Activated naive CD4-positive, alpha-beta T cell (primary cell): Measurements from ENCODE around the gene CHPF2.

Source experiments
- DNase-seq, 4 experiments: peaks; one replicate each; lab custom pipeline; 2025; lab: John Stamatoyannopoulos, UW

The CHPF2 gene, protein sequence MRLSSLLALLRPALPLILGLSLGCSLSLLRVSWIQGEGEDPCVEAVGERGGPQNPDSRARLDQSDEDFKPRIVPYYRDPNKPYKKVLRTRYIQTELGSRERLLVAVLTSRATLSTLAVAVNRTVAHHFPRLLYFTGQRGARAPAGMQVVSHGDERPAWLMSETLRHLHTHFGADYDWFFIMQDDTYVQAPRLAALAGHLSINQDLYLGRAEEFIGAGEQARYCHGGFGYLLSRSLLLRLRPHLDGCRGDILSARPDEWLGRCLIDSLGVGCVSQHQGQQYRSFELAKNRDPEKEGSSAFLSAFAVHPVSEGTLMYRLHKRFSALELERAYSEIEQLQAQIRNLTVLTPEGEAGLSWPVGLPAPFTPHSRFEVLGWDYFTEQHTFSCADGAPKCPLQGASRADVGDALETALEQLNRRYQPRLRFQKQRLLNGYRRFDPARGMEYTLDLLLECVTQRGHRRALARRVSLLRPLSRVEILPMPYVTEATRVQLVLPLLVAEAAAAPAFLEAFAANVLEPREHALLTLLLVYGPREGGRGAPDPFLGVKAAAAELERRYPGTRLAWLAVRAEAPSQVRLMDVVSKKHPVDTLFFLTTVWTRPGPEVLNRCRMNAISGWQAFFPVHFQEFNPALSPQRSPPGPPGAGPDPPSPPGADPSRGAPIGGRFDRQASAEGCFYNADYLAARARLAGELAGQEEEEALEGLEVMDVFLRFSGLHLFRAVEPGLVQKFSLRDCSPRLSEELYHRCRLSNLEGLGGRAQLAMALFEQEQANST

DNA sequence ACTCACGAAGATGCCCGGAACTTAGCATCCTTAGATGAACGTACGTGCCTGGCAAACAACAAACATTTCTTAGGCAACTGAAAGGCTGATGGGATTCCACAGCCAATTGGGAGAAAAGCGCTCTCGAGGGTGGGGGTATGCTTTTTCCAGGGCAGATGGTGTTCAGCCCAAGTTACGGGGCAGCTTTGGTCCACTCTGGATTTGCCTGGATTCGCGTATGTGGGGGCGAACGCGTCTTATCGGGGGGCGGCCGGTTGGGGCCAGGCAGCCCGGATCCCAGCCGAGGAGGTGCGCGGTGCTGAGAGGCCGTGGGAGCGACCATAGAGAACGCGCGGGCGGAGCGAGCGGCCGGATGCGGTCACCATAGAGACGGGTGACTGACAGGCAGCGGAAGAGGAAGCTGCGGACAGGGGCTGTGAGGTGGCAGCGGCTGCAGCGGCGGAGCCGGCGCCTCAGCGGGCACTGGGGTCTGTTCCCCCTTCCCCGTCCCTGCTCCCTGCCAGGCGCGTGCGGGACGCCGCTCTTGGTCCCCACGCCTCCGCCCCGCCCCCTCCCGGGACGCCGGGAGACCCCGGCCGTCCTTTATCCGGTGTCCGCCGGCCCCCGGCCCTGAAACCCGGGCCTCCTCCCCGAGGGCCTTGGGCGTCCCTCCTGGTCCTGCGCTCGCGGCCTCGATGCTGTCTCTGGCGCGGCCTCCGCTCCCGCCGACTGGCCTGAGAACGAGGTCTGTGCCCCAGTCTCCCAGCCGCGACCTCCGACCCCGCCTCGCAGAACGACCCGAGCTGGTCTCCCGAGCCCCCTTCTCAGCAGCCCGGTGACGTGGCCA is at the start of gene CHPF2:
TSS of gene CHPF2 (plus strand) at position 393 of the 826 bp plus-strand sequence. CDS start 1,529 bp downstream, outside the sequence.
- peak; percentile 46 to 82 (median 72) for DNase-seq

- no peak for DNase-seq
These were observed 46.3 kb upstream of the CHPF2 start for GRCh38 chr7:151185762-151186639.

DNA sequence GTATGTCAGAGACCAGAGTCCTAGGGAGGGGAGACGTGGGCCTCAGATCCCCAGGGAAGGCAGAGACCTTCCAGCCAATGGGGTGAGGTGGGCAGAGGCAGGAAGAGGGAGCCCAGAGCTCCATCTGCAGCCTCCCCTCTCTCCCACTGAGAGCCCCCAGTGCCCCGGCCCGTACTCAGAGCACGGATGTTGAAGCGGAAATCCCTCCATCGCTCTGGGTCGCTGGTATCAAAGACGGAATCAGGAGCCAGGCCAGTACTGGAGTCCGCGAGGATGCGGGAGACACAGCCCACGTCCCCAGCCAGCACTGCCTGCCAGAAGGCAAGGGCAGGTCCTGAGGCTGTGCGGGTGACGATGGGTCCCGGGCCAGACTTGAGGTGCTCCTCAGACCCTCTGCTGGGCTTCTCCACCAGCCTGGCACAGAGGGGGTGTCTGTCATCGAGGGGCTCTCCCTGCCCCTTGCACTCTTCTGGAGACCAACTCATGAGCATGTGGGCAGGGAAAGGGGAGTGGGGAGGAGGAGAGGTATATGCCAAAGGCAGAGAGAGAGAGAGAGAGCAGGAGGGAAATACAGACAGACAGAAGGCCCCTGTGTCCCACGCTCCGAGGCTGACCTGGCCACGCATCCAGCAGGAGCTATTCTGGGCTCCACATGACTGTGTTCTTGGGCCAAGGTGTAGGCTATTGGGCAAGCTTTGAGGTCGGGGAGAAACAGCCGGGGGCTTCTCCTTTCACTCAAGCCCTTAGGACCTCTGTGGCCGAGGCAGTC is 45.5 kb upstream of the CHPF2 start, which contains the start of gene ASB10:
TSS of gene ASB10 (minus strand) at position 611 of the 769 bp plus-strand sequence. CDS start at position 491, 120 bp downstream.
- DNase-seq, result no peak

DNA sequence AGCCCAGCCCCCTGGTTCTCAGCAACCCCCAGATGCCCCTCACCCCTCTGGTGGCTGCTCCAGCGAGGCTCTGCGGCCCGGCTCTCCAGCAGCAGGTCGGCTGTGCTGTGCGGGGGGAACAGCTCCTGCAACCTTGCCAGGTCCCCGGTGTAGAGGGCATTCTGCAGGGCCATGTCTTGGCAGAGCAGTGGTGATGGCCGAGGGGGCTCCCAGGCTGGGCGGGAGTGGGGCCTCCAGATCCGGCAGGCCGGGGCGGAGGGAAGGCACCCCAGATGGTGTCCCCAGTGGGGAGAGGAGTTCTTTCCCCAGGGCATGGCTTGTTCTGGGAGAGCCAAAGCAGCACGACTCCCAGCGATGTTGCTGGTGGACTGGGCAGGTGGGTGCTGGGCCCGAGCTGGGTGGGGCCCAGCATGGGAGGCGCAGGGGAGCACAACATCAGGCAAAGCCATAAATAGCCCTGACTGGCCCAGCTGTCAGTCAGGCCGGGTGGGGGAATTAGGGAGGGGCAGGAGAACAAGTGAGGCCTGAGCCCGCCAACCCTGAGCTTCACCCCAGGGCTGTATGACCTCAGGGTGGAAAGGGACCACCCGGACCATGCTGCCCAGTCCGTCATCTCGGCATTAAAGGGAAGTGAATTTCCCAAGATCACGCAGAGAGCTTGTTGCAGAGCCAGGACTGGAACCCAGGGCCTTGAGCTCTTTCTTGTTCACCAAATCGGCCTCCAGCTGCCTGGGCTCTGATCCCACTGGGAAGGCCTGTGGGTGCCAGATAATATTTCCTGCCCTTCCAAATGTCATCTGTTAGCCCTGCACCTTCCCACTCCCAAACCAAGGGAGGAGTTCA is 44.7 kb upstream of the CHPF2 start:
- DNase-seq, result no peak

GRCh38 chr7:151188252-151188542 is 44.1 kb upstream of the CHPF2 start:
- DNase-seq, result no peak

DNA sequence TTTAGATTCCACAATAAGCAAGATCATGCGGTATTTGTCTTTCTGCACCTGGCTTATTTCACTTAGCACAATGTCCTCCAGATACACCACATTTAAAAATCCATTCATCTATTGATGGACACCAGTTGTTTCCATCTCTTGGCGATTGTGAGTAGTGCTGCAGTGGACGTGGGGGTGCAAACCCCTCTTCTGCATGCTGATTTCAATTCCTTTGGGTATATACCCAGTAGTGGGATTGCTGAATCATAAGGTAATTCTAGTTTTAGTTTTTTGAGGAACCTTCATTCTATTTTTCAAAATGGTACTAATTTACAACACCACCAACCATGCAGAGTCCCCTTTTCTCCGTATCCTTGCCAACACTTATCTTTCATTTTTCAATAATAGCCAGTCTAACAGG is 43.2 kb upstream of the CHPF2 start:
- no peak for DNase-seq

DNA sequence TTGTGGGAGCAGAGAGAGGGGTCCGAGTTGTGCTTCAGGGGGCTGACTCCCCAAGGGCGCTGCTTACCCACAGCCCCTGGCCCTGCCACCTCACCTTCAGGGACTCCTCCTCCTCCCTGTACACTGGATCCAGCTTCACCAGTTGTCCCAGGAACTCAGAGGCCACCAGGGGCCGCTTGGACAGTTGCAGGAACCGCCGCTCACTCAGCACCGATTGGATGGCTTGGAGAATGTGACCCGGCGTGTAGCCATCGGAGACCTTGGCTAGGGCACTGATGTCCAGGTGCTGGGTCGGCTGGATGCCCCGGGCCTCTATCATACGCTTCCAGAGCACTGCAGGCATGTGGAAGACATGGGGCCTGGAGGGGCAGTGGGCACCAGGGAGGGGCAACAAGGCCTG is 40.7 kb upstream of the CHPF2 start:
- DNase-seq, result no peak

DNA sequence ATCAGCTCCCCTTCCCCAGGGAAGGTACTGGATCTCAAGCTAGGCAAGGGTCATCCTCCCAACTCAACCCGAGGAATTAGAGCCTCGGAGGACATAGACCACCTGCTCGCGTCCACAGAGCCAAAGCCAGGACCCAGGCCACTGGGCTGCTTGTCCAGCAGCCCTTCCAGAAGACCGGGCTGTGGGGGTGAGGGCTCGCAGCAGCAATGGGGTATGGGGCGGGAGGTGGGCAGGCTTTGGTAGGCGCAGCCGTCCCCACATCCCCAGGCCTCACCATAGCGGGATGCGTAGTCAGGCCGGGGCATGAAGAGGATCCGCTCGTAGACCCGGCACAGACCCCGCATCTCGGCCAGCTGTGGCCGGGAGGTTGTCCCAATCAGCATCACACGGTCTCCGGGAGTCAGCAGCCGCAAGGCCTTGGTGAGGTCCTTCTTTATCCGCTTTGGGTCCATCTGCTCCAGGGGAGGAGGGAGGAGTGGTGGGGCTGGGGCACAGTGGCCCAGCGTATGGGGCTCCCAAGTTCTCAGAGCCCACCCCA is 40.2 kb upstream of the CHPF2 start:
- DNase-seq, result no peak

DNA sequence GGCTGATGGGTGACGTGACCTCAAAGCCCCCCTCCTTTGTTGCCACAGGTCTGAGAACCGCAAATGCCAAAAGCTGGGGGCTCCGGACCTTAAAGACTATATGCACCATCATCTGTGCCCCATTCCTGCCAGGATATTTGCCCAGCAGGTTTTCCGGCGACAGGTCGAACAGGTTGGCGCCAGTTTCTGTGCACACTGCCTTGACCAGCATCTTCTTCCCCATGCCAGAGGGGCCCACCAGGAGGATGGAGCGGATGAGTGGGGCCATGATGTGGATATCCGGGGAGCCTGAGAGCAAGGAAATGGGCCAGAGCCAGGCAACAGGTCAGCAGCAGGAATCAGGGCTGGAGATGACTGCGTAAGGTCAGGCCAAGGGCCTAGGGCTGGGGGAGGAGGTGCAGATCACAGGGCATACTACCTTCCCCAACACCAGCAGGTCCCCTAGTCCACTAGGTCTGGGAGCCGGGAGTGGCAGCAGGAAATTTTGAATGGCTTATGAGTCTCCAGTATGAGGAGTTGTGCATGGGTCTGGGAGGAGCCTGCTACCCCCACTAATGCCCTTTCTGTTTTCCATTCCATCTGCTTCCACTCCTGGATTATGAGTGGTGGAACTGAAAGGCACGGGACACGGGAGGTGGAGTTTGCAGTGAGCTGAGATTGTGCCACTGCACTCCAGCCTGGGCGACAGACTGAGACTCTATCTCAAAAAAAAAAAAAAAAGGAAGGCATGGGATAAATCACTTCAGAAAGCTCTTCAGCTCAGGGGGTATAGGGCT is 38.9 kb upstream of the CHPF2 start:
- no peak for DNase-seq

- DNase-seq, result no peak
These were observed 38.1 kb upstream of the CHPF2 start for GRCh38 chr7:151194188-151194587.

- DNase-seq, result no peak
These were observed 36.5 kb upstream of the CHPF2 start for GRCh38 chr7:151195616-151196450.

DNA sequence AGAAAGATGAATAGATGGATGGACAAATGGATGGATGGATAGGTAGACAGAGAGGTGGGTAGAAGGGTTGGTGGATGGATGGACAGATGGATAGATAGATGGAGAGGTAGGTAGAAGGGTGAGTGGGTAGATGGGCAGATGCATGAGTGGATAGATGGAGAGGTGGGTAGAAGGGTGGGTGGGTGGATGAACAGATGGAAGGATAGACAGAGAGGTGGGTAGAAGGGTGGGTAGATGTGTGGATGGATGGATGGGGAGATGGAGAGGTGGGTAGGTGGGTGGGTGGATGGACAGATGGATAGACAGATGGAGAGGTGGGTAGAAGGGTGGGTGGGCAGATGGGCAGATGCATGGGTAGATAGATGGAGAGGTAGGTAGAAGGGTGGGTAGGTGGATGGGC is 34.4 kb upstream of the CHPF2 start:
- no peak for DNase-seq

GRCh38 chr7:151198945-151199848 is 33.1 kb upstream of the CHPF2 start:
- no peak for DNase-seq

DNA sequence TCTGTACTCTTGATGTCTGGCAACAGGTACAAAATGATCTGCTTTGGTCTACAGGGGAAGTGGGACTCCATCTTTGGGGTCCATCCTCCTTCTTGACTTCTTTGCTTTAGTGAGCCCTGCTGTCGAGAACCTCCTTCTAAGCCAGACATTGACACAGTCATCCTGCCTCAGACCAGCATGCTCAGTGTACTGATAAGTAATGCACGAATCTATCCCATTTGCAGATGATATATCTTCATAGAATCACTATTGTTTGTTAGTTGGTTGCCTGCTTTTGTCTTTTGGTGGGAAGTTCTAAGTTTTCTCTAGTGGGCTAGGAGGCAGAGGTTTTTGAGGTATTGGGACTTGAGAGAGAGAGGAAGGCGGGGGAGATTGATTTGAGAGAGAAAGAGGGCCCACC is 30.9 kb upstream of the CHPF2 start:
- DNase-seq, result no peak

- no peak for DNase-seq
These were observed 30.5 kb upstream of the CHPF2 start for GRCh38 chr7:151201751-151202150.

DNA sequence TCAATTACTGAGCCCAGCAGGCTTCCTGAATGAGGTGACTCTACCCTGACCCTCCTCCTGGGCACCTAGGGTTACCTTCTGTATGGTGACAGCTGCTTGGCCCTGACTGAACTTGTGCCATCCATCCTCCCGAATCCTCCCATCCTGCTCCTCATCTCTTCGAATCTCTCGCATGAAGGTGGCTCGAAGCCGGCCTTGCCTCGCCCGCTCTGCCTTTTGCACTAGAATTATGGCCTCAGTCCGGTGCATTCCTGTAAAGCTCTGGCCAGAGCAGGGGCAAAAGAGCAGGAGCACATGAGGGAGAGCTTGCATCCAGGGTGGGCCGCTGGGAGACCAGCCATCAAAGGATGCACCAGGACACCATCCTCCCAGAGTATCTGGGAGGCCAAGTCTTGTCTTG is 29.4 kb upstream of the CHPF2 start:
- DNase-seq, result no peak
